Measurements from ENCODE around the gene ALDH1B1. TPM values are rescaled to one million over a fixed set of nuclear protein-coding genes. Genes with fewer than 3 reads are reported as not detected.

Gene ALDH1B1
- polyA plus RNA-seq, 1 of the 3 experiments (the other 2 are of a cell fraction), result 16.5 TPM

GRCh38 chr9:38344566-38345324 lies 47.8 kb upstream of the ALDH1B1 start:
- Histone ChIP-seq H3K9ac (no peak overlapping the region), H3K36me3 (replicated peaks in 1 of 2; ENCODE audit: control insufficient read depth in 1 of 2, insufficient read depth in 2 of 2, low read length in 1 of 2) (no peaks in the 10 kb centered on the region), H3K4me1 (ENCODE audit: control insufficient read depth in 1 of 2, insufficient read depth in 2 of 2, low read depth in 1 of 2, low read length in 1 of 2) (peaks cover 0 to 20% of the 10 kb centered on the region in 2 experiments; a peak in 1 of 4 replicates), H3K79me2 (ENCODE audit: insufficient read depth) (no peaks in the 10 kb centered on the region), H3K27ac (ENCODE audit: low read depth in 2 of 2, low read length in 1 of 2) (peak overlapping the region in 1 of 2 experiments; percentile 68; a peak in 2 of 4 replicates), H3F3A (replicated peaks; ENCODE audit: insufficient read depth) (no peaks in the 10 kb centered on the region), H3K4me2 (no peak overlapping the region), H3K9me3 (no peaks in the 10 kb centered on the region), H3K9me2 (no peaks in the 10 kb centered on the region), H3K4me3 (ENCODE audit: low read depth in 2 of 2, low read length in 1 of 2) (no peak overlapping the region), H4K20me1 (ENCODE audit: insufficient read depth) (no peaks in the 10 kb centered on the region), H2AFZ (ENCODE audit: low read depth) (no peak overlapping the region), H3K27me3 (ENCODE audit: insufficient read depth) (no peaks in the 10 kb centered on the region; the same call in 1 of the 2 replicates)
- DNase-seq, result peak; percentile 79
- 50% methylated on average over 7 of the region's 7 CpGs for WGBS (ENCODE audit: low lambda C conversion rate)
- CTCF ChIA-PET, result interaction anchor here (0.7 to 3.8 kb wide), 11 partner anchors 8 to 431 kb away, joined by 3 to 16 read pairs (median 4); no protein-coding TSS in a partner anchor
- POLR2A ChIA-PET, result interaction anchor here (1.2 kb wide), 1 partner anchor 12 kb away, joined by 4 read pairs; no protein-coding TSS in a partner anchor
- TF ChIP-seq RCOR1 (IDR thresholded peaks at IDR 0.05; ENCODE audit: low read length), result peak; percentile 87
- peak; percentile 53; the same call in 1 of the 2 replicates for TF ChIP-seq GATA2 (CRISPR knock-in tag; IDR thresholded peaks at IDR 0.05)
- TF ChIP-seq IRF3 (IDR thresholded peaks at IDR 0.05; ENCODE audit: low read depth, low read length), result no peak
- peak in 1 of 2 experiments; percentile 83; a peak in 2 of 4 replicates for TF ChIP-seq EP300 (IDR thresholded peaks at IDR 0.05; ENCODE audit: borderline replicate concordance in 1 of 2, low read depth in 1 of 2, low read length in 1 of 2)

GRCh38 chr9:38345851-38346755 lies 46.4 kb upstream of the ALDH1B1 start:
- no peaks in the 10 kb centered on the region for H3K79me2 ChIP-seq (ENCODE audit: insufficient read depth)
- no peaks in the 10 kb centered on the region for H4K20me1 ChIP-seq (ENCODE audit: insufficient read depth)
- WGBS (ENCODE audit: low lambda C conversion rate), result 47% methylated on average over 10 of the region's 10 CpGs
- peaks cover 0 to 20% of the 10 kb centered on the region in 2 experiments; a peak in 1 of 4 replicates for H3K4me1 ChIP-seq (ENCODE audit: control insufficient read depth in 1 of 2, insufficient read depth in 2 of 2, low read depth in 1 of 2, low read length in 1 of 2)
- CTCF ChIA-PET, result interaction anchor here (1.1 to 3.8 kb wide), 5 partner anchors 15 to 432 kb away, joined by 3 to 16 read pairs (median 4); no protein-coding TSS in a partner anchor
- DNase-seq, result no peak
- H3F3A ChIP-seq (replicated peaks; ENCODE audit: insufficient read depth), result no peaks in the 10 kb centered on the region
- H3K4me2 ChIP-seq, result no peak overlapping the region
- POLR2A ChIA-PET, result no interaction called here
- TF ChIP-seq SIN3A (IDR thresholded peaks at IDR 0.05; ENCODE audit: borderline replicate concordance, low read depth, low read length) (no peak), RXRA (IDR thresholded peaks at IDR 0.05; ENCODE audit: borderline replicate concordance, low read depth) (no peak), FOSL2 (IDR thresholded peaks at IDR 0.05; ENCODE audit: borderline replicate concordance, low read depth) (no peak), IRF3 (IDR thresholded peaks at IDR 0.05; ENCODE audit: low read depth, low read length) (no peak), GATA2 (CRISPR knock-in tag; IDR thresholded peaks at IDR 0.05) (no peak), ELF1 (IDR thresholded peaks at IDR 0.05) (no peak), RCOR1 (IDR thresholded peaks at IDR 0.05; ENCODE audit: low read length) (no peak), RAD21 (IDR thresholded peaks at IDR 0.05; ENCODE audit: low read length) (no peak), NRF1 (IDR thresholded peaks at IDR 0.05; ENCODE audit: low read depth, low read length) (no peak)
- no peaks in the 10 kb centered on the region; the same call in 1 of the 2 replicates for H3K27me3 ChIP-seq (ENCODE audit: insufficient read depth)
- no peaks in the 10 kb centered on the region for H3K9me3 ChIP-seq
- H3K4me3 ChIP-seq (ENCODE audit: low read depth in 2 of 2, low read length in 1 of 2), result no peak overlapping the region
- no peaks in the 10 kb centered on the region for H3K36me3 ChIP-seq (replicated peaks in 1 of 2; ENCODE audit: control insufficient read depth in 1 of 2, insufficient read depth in 2 of 2, low read length in 1 of 2)
- no peaks in the 10 kb centered on the region for H3K9me2 ChIP-seq
- H3K9ac ChIP-seq, result no peak overlapping the region
- H2AFZ ChIP-seq (ENCODE audit: low read depth), result no peak overlapping the region
- H3K27ac ChIP-seq (ENCODE audit: low read depth in 2 of 2, low read length in 1 of 2), result no peak overlapping the region; a peak in 1 of 4 replicates
